ENCODE measurements around the gene SLC24A4. TPM values are rescaled to one million over a fixed set of nuclear protein-coding genes. Genes with fewer than 3 reads are reported as not detected.
A peak's percentile ranks its signal among the peaks of the same experiment; 100 is the strongest.

The SLC24A4 gene
- total RNA-seq, 1 donor from 2014 or later, result 0.52 TPM

GRCh38 chr14:92484132-92484823 is 161.3 kb downstream of the SLC24A4 start:
- DNase-seq (no peak), ATAC-seq (no peak)

DNA sequence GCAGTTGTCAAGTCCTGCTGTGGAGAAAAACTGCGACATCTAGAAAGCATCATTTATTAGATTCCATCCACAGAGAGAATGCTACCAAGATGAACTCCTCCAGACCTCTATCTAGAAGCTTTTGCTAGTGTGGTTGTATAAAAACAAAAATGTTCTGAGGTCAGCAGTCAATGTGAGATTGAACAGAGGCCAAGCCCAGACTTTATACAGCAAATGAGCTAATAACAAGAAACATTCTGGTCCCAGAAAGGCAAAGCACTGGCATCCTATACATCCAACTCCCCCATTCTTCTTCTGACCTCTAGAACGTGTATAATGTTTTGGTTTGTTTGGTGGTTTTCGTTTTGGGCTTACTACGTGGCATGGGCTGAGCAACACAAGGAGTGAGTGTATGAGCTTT is 163.9 kb downstream of the SLC24A4 start:
- intact Hi-C loops (cut with micrococcal nuclease), result no loop called here
- ATAC-seq (no peak), DNase-seq (no peak)

More at GRCh38 chr14:92484132-92484823, 161.3 kb downstream of the SLC24A4 start:
- intact Hi-C loops (cut with micrococcal nuclease), result no loop called here

DNA sequence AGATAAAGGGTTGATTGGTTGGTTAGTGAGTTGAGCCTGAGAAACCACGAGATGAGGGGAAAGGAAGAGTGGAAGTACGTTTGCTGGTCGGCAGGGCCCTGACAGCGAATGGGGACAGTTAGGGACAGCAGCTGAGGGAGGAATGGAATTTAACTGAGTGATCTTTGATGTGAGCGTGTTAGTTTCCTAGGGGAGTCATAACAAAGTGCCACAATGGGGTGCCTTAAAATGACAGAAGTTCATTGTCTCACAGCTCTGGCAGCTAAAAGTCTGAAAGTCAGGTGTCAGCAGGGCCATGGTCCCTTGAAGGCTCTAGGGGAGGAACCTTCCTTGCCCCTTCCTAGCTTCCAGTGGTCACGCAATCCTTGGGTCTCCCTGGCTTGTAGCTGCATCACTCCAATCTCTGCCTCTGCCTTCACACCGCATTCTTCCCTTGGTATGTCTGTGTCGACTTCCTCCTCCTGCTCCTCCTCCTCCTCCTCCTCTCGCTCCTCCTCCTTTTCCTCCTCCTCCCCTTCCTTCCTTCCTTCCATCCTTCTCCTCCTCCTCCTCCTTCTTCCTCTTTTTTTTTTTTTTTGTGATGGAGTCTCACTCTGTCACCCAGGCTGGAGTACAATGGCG is 164.7 kb downstream of the SLC24A4 start:
- intact Hi-C loops (cut with micrococcal nuclease), result no loop called here
- ATAC-seq (peak; percentile 61), DNase-seq (no peak)

- DNase-seq, result no peak
- intact Hi-C loops (cut with micrococcal nuclease), result no loop called here
- ATAC-seq, result no peak
Measured at GRCh38 chr14:92489394-92490238, 166.7 kb downstream of the SLC24A4 start.

DNA sequence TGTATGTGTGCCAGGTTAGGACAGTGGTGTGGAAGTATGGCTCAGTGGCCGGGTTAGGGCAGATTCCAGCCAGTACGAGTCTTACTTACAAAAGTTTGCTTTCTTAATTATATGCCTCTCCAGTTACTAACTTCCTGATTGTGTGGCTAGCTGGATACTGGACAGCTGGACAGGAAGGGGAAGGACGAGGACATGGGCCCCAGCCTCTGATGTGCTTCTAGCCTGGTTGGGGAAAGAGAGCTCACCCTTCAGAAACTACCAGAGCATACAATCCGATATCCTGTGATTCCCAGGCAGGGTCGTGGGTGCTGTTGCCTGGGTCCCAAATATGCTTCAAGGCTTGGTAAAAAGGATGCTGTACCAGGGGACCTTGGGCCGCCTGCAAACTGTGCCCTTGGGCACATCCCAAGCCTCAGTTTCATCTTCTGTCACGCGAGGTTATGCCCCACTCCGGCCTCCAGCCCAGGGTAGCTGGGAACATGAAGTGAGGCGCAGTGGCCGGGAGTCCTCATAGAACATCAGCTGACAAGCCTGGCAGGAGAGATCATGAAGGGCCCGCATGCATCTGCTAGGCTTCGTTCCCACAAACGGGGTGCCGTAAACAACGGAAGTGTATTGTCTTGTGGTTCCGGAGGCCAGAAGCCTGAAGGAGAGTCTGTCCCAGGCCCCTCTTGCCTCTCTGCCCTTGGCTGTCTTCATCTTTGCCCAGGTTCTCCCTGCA is 167.4 kb downstream of the SLC24A4 start:
- peak; percentile 50 for ATAC-seq
- no peak for DNase-seq
- intact Hi-C loops (cut with micrococcal nuclease), result no loop called here

GRCh38 chr14:92491782-92492181 is 168.8 kb downstream of the SLC24A4 start:
- intact Hi-C loops (cut with micrococcal nuclease), result no loop called here
- ATAC-seq (no peak), DNase-seq (no peak)

- ATAC-seq, result peak; percentile 59
- intact Hi-C loops (cut with micrococcal nuclease), result no loop called here
- DNase-seq, result no peak
Measured at GRCh38 chr14:92492258-92492657, 169.3 kb downstream of the SLC24A4 start.

DNA sequence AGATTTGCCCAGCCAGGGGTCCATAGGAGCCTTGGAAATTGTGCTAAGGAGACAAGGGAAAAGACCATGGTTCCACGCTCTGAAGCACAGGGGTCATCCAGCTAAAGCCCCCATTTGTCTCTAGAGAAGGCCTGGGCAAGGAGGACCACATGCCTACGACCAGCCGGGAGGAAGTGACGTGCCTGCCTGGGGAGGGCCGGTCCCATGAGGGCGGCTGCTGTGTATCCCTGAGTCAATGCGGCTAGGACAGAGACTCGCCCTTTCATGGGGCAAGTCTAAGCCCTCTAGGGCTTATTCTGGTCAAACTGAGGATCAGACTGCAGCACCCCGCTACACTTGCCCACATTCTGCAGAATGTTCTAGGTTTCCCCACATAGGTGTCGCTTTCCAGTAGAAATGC is 170.1 kb downstream of the SLC24A4 start:
- ATAC-seq, result no peak
- intact Hi-C loops (cut with micrococcal nuclease), result no loop called here

DNA sequence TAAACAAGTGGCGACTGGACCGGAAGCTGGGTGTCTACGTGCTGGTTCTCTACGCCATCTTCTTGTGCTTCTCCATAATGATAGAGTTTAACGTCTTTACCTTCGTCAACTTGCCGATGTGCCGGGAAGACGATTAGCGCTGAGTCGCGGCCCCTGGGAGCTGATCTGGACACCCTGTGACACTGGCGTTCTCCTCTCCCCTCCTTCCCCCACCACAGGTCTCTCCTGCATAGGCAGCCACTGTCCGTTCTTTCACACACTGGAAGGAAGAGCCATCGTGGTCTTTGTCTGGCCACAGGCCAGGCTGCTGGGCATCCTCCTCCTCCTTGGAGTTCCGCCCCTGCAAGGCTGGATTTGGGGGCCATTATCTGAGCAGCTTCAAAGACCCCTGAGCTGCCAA is 170.5 kb downstream of the SLC24A4 start:
- no peak for DNase-seq
- ATAC-seq, result no peak
- intact Hi-C loops (cut with micrococcal nuclease), result no loop called here

More for the DNA sequence above, 170.1 kb downstream of the SLC24A4 start:
- no peak for DNase-seq

DNA sequence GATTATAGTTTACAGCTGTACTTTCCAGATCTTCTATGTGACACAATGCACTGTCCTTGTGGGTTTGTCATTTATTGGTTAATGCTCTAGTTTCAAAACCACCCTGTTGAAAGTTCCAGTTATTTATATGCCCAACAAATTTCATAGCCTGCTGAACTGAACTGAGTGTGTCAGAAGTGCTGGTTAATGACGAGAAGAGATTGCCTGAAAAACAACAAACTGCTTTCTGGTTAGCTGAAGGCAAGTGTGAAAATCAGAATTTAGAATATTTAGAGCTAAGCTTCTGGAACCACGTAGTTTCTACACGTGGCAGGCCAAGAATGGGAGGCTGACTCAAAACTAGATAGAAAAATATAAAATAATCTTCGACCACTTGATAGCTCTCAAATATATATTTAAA is 171.5 kb downstream of the SLC24A4 start:
- DNase-seq (no peak), ATAC-seq (no peak)
- intact Hi-C loops (cut with micrococcal nuclease), result no loop called here

DNA sequence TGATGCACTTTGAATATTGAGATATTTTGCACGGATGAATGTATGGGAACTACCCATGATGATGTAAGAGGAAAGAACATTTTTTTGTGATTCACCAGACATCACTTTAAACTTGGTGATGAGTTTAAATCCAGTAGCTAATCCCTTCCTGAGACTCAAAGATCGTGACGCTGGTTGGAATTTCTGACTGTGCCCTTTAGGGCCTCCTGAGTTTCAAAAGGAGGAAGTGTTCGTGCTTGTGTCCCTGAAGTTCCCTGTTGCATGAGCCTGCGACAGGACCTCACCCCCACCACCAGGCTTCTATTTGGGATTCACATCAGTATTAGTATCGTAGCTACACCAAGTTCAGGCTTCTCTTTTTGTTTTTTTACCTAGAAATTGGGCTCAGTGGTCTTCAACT is 172.1 kb downstream of the SLC24A4 start:
- no peak for DNase-seq
- peak; percentile 27 for ATAC-seq
- intact Hi-C loops (cut with micrococcal nuclease), result no loop called here

GRCh38 chr14:92496191-92496857 is 173.4 kb downstream of the SLC24A4 start:
- DNase-seq (no peak), ATAC-seq (no peak)
- intact Hi-C loops (cut with micrococcal nuclease), result no loop called here

DNA sequence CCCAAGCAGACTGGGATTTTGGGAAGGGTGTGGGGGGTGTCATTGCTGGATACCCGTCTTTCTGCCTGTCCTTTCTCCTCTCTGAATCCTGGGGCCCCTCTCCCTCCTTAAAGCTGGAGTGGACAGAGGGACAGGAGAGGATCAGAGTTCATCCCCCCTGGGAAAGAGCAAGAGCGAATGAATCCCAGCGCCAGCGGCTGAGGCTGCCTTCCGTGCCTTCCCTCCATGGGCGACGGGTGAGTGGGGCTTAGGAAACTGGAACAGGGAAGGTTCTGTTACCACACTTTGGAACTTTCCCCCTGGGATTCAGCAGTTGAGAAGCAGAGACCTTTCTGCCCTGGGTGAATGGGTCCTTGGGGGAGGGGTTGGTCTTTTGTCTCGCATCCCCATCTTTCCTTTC is 174.4 kb downstream of the SLC24A4 start:
- DNase-seq (no peak), ATAC-seq (no peak)
- intact Hi-C loops (cut with micrococcal nuclease), result no loop called here

DNA sequence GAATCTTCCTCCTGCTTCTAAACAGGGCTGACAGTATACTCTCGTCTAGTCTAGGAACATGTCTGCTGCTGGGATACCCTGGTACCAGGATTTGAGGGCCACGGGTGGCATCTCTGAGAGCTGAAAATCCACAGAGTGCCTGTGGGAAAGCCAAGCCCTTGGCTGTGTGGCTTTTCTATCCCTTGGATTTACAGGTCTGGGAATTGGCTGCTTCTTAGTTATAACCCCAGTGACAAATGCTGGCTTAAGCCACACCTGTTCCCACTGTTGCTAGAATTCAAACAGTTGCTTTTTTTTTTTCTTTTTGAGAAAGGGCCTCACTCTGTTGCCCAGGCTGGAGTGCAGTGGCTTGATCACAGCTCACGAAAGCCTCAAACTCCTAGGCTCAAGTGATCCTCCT is 176.3 kb downstream of the SLC24A4 start:
- intact Hi-C loops (cut with micrococcal nuclease), result no loop called here
- ATAC-seq (no peak), DNase-seq (no peak)

DNA sequence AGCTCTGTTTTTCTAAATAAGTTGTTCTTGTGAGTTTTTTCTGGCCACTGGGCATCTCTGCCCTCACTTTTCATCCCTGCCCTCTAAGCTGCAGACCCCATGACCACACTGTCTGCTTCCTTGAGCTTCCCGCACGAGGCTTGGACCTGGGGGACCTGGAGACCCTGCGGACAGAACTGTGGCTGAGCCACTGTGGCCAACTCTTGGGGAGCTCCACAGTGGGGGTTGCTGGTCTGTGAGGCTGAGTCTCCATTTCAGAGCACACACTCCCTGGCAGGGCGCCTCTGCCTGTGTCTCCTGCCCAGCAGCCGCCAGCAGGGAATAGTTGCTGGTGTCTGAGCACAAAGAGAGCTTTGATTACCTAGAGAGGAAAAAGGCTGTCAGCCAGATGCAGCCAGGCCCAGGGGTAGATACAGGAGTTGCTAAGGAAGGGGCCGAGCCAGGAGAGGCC is 177.6 kb downstream of the SLC24A4 start:
- intact Hi-C loops (cut with micrococcal nuclease), result no loop called here
- ATAC-seq (peak; percentile 78), DNase-seq (peak; percentile 77)

- DNase-seq, result no peak
- ATAC-seq, result no peak
- intact Hi-C loops (cut with micrococcal nuclease), result no loop called here
Measured at GRCh38 chr14:92501891-92502351, 179.0 kb downstream of the SLC24A4 start.

DNA sequence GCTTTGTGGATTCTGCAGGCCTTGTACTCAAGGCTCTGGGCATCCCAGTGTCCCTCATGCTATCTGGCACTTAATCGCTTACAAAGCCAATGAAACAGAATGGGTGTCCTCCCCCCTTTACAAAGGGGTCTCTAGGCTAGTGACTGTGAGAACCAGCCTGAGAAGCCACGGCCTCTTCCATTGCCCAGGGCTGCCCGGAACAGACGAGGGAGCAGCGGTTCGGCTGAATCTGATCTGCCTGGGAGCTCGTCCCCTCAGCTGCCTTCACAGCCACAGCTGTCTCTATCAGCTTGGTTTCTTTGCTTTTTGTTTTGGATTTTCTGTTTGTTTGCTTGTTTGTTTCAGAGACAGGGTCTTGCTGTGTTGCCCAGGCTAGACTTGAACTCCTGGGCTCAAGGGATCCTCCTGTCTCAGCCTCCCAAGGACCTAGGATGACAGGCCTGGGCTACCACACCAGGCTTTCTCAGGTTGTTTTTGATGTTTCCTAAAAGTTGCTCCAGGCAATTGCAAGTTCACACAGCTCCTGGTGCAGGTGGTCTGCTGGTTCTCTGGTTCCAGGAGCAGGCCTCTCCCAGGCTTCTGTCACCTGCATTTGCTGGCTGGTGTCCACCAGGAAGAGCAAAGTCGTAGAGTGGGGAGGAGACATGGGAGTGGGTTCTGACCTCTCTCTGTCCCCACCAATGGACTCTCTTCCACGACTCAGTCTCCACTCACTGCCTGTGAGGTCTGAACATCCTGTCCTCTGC is 179.7 kb downstream of the SLC24A4 start:
- no peak for DNase-seq
- intact Hi-C loops (cut with micrococcal nuclease), result no loop called here
- ATAC-seq, result no peak

Data from left ventricle myocardium superior (tissue), 1 donor.